Fibroblast of villous mesenchyme (primary cell): Measurements from ENCODE around the gene MYO10. TPM values are rescaled to one million over a fixed set of nuclear protein-coding genes. Genes with fewer than 3 reads are reported as not detected.

Source experiments
- DNase-seq: peaks from one replicate; pipeline ENCODE4 v3.0.0-alpha.2; 2010; ENCODE audit warnings: low read depth
- H3K4me3 ChIP-seq: 2 replicates; pipeline ENCODE4 v1.5.1; 2011; ENCODE audit warnings: low read depth, mild to moderate bottlenecking, low read length
- total RNA-seq: library from RNA; depleted of rRNA; stranded (reverse); fragments of >200 nt; gene quantifications from 2 replicates; pipeline ENCODE4 v1.2.3, GENCODE V29; 2012
- TF ChIP-seq, protein P1 (sequence below): IDR thresholded peaks from 2 replicates; pipeline ENCODE4 v1.5.1; 2012; ENCODE audit warnings: low read depth, mild to moderate bottlenecking, low read length; ENCODE audit not compliant: insufficient read depth

MYO10 gene
- total RNA-seq, 1 donor: 36.7 TPM

DNA sequence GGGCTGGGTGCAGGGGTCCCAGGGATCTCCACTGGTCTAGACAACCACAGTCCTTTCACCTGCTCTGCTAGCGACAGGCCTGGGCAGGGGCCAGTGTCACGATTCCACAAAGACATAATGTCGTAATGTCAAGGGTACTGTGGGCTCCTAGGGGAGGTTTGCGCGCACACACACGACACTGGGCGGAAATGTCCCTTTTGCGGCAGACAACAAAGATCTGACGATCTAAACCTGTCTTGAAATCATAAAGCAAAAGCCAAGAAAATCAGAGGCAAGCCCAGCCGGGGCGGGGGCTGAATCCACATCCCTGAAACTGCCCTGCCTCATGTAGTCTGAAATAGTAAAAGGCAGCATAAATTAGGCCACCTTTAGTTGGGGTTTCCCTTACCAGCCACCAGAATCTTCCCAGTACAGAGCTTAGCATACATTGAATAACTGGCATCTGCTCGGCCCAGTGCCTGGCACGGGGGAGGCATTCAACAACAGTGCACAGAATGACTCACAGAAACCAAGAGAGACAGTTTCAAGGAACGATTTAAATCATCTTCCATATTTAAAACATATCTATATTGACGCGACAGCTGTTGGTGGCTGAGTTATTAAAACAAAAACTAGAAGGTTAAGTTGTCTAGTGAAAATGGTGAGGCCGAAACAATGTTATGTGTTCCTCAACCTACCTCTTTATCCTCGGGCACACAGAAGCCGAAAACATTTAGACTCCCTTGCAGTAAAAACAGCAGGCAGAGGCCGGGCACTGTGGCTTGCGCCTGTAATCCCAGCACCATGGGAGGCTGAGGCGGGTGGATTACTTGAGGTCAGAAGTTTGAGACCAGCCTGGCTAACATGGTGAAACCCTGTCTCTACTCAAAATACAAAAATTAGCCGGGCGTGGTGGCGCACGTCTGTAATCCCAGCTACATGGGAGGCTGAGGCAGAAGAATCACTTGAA is 151.0 kb downstream of the MYO10 start:
- TF ChIP-seq, protein P1, sequence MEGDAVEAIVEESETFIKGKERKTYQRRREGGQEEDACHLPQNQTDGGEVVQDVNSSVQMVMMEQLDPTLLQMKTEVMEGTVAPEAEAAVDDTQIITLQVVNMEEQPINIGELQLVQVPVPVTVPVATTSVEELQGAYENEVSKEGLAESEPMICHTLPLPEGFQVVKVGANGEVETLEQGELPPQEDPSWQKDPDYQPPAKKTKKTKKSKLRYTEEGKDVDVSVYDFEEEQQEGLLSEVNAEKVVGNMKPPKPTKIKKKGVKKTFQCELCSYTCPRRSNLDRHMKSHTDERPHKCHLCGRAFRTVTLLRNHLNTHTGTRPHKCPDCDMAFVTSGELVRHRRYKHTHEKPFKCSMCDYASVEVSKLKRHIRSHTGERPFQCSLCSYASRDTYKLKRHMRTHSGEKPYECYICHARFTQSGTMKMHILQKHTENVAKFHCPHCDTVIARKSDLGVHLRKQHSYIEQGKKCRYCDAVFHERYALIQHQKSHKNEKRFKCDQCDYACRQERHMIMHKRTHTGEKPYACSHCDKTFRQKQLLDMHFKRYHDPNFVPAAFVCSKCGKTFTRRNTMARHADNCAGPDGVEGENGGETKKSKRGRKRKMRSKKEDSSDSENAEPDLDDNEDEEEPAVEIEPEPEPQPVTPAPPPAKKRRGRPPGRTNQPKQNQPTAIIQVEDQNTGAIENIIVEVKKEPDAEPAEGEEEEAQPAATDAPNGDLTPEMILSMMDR: no peak
- H3K4me3 ChIP-seq: no peak overlapping the region
- peak; percentile 54 for DNase-seq

DNA sequence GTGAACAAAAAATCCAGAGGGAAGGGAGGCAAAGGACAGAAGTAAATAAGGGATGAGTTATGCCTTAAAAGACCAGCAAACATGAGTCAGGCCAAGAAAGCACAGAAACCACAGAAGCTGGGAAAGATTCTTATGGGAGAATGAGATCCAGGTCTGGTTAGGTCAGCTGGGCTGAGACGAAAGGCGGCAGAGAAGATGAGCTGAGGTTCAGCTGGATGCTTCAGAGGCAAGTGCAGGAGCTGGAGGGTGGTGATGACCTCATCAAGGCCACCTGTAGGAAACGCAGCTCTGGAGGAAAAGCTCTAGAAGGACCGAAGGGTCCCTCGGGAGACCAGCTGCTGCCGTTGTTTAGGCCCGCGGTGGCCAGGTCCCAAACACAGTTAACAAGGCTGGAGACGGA is 152.0 kb downstream of the MYO10 start:
- peak; percentile 75 for DNase-seq
- H3K4me3 ChIP-seq: no peak overlapping the region
- TF ChIP-seq, protein P1: no peak

DNA sequence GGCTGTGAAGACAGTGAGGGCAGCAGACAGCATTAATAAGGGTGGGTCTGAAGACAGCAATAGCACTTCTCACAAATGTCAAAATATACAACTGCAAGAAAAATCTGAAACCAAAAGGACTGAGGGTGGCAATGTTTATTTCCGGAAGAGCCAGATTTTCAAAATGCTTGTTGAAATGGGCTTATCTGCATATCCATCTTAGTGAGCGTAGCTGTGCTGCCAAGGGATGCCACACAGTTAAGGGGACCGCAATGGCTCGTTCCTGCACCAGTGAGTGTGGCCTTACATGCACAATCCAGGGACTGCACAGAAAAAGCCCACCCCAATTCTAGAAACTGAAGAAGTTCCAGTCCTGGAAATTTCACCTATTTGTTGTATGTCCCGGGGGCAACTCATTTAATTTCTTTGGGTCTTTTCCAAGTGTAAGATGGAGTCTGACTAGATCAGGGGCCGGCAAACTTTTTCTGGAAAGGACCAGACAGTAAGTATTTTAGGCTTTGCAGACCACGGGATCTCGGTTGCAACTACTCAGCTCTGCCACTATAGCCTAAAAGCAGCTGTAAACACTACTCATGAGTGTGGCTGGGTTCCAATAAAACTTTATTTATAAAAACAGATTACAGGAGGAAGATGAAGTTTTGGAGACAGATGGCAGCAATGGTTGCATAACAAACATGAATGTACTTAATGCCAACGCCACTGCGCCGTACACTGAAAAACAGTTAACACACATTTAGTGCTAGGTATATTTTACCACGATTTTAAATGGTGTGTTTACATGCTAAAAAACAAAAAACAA is 154.1 kb downstream of the MYO10 start:
- TF ChIP-seq, protein P1: no peak
- no peak for DNase-seq
- no peak overlapping the region for H3K4me3 ChIP-seq

DNA sequence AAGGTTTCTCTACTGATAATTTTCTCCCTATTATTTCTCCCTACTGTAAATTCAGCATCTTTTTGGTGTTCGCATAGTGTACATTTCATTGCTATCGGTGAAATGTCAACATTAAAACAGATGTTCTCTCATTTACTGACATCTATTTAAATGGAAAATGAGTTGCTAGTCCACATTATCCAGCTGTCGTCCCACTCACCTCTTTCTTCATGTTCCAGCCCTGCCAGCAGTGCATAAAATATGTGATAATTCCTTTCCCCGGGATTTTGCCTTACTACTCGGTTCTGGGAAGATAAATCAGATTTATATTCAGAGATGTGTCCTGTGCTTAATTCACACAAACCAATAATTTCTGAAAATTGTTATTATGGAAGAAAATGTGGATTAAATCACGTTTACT is 155.8 kb downstream of the MYO10 start:
- TF ChIP-seq, protein P1: no peak
- DNase-seq: no peak
- H3K4me3 ChIP-seq: no peak overlapping the region

DNA sequence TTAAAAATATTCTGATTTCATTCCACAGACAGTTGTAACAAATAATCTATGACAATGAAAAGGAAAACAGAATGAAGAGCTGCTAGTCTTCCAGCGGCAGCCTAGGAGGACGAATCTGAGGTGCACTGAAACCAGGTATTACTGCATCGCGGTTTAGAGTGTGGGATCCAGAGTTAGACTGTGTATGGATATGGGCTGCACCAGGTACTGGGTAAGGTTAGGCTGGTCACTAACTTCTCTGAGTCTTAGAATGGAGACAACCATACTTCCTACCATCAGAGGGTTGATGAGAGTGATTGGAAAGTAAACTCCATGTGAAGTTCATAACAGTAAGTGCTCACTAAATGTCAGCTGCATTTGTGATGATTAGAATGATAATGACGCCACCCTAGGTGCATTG is 158.7 kb downstream of the MYO10 start:
- no peak for DNase-seq
- H3K4me3 ChIP-seq: no peak overlapping the region
- TF ChIP-seq, protein P1: no peak

DNA sequence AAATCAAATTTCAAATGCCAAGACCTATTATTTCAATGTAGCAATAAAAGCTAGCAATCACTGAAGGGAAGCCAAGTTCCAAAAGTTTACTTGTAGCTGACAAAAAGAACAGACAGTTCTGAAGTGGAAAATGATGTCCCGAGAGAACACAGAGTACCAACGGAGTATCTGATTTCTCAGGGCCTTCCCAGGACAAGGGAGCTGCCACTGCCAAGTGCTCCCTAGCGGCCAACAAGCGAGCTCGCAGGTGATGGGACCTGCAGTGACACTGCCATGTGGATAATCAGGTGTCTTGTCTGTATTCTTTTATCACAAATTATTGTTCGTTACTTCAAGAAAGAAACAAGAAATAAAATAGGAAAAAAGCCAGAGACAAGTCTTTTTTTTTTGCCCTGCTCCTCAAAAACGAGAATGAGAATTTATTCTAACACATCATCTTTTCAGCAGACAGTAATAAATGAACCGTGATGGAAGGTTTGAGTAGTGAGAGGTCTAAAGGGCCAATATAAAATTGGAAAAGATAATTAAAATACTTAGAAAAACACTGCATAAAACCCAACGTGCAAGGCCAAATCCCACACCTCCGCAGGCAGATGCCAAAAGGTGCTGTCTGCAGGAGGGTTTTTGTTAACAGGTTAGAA is 159.4 kb downstream of the MYO10 start:
- TF ChIP-seq, protein P1: peak; percentile 17
- DNase-seq: no peak
- H3K4me3 ChIP-seq: no peak overlapping the region
